ENCODE data around the gene LIMS2. TPM values are rescaled to one million over a fixed set of nuclear protein-coding genes. Genes with fewer than 3 reads are reported as not detected.

The LIMS2 gene
- total and polyA plus RNA-seq, 2 of the 8 experiments (the other 6 are each of a cell fraction or from before 2014, with no cell fraction given): 3.3 to 4.8 TPM

GRCh38 chr2:127671557-127672302, 3.6 kb downstream of the LIMS2 start (continued):
- TF ChIP-seq HDAC6 (IDR thresholded peaks at IDR 0.05; ENCODE audit: low read depth, low read length) (no peak), TAF1 (IDR thresholded peaks at IDR 0.05; ENCODE audit: low read depth, low read length) (no peak), CHD7 (IDR thresholded peaks at IDR 0.05; ENCODE audit: insufficient replicate concordance, low read length) (no peak), GABPA (IDR thresholded peaks at IDR 0.05; ENCODE audit: borderline replicate concordance, insufficient read depth, low read length) (no peak)
